DMS79 (cell line): ENCODE measurements around the gene RPL37.
"Not testable (repeated sequence)": the region's sequence is repeated elsewhere in the genome, so short reads cannot be mapped to it uniquely, and the experiment has no call there.

ENCODE experiments used
- DNase-seq: peaks from one replicate; lab custom pipeline; 2025; lab: John Stamatoyannopoulos, UW

RPL37 gene

DNA sequence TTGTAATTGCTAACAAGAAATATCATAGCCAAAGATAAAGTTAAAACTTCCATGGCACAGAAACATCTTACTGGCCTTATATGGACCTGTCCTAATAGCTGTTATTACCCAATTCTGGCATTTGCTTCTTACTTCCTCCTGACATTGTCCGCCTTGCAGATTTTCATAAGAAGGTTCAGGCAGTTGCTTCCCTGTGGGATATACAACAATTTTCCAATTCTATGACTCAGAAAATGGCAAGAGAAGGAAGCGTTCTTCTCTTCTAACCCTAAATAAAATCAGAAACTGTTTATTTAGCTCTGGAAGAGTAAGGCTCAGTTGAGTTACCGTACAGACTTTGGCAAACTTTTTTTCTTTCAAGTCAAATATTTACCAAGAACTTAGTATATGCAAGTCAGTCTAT, 38.5 kb downstream of the RPL37 start:
- DNase-seq: no peak

DNA sequence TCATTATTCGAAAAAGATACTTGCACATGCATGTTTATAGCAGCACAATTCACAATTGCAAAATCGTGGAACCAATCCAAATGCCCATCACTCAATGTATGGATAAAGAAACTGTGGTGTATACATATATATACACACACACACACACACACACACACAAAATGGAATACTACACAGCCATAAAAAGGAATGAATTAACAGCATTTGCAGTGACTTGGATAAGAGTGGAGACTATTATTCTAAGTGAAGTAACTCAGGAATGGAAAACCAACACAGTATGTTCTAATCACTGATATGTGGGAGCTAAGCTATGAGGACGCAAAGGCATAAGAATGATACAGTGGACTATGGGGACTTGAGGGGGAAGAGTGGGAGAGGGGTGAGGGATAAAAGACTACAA, 40.1 kb downstream of the RPL37 start:
- DNase-seq: not testable (repeated sequence)

DNA sequence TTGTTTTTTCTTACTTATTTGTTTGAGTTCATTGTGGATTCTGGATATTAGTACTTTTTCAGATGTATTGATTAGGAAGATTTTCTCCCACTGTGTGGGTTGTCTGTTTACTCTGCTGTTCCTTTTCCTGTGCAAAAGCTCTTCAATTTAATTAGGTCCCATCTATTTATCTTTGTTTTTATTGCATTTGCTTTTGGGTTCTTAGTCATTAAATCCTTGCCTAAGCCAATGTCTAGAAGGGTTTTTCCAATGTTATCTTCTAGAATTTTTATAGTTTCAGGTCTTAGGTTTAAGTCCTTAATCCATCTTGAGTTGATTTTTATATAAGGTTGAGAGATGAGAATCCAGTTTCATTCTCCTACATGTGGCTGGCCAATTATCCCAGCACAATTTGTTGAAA, 40.7 kb downstream of the RPL37 start:
- DNase-seq: not testable (repeated sequence)

- DNase-seq: not testable (repeated sequence)
Observed at GRCh38 chr5:40792691-40793090, 42.3 kb downstream of the RPL37 start.

DNA sequence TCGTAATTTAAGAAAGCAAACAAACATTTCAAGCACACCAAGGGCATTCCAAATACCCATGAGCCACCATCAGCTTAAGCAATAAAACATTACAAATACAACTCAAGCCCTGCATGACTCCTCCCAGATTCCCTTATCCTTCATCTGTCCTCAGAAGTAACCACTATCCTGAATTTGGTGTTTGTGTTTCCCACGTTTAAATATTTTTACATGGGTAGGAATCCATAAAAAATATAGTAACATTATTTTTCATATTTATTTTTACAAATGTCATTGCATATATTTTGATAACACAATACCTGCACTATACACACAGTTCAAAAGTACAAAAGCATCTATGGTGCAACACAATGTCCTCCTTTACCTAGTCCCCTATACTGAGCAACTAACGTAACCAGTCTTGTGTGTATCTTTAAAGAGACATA, 43.3 kb downstream of the RPL37 start:
- no peak for DNase-seq

DNA sequence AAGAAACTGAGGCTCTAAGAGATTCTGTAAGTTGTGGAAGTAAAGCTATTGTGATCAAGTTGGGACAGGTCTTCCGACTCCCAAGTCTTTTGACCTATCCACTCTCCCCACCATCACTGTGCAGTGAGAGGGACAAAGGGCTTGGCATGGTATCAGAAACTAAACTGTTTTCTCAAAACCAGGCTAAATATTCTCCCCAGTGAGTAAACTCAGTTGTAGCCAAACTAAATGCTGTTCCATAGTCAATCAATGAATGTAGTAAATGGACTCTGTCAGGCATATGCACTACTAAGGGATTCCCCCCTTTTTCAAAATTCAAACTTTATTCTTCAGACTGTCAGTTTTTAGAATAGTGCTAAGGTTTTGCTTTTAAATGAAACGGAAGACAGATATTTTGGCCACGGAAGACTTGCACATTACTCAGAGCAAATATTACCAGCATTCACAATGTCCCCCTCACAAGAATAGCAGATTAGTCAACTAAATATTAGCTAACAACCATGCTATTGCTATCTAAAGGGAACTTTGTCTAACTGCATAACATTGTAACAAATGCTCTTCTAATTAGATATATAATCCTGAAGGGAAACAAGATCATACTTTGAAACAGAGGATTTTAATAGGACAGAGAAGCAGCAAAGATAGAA, 44.0 kb downstream of the RPL37 start:
- DNase-seq: no peak

DNA sequence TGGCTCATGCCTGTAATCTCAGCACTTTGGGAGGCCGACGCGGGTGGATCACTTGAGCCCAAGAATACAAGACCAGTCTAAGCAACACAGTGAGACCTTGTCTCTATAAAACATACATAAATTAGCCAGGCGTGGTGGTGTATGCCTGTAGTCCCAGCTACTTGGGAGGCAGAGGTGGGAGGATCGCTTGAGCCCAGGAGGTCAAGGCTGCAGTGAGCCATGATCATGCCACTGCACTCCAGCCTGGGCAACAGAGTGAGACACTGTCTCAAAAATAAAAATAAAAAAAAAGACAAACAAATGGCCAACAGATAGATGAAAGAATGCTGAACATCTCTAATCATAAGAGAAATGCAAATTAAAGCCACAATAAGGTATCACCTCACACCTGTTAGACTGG, 46.1 kb downstream of the RPL37 start:
- DNase-seq: not testable (repeated sequence)

- DNase-seq: no peak
Observed at GRCh38 chr5:40787986-40788385, 47.0 kb downstream of the RPL37 start.

GRCh38 chr5:40786664-40787063, 48.4 kb downstream of the RPL37 start:
- not testable (repeated sequence) for DNase-seq

- DNase-seq: no peak
Observed at GRCh38 chr5:40784916-40785315, 50.1 kb downstream of the RPL37 start.

DNA sequence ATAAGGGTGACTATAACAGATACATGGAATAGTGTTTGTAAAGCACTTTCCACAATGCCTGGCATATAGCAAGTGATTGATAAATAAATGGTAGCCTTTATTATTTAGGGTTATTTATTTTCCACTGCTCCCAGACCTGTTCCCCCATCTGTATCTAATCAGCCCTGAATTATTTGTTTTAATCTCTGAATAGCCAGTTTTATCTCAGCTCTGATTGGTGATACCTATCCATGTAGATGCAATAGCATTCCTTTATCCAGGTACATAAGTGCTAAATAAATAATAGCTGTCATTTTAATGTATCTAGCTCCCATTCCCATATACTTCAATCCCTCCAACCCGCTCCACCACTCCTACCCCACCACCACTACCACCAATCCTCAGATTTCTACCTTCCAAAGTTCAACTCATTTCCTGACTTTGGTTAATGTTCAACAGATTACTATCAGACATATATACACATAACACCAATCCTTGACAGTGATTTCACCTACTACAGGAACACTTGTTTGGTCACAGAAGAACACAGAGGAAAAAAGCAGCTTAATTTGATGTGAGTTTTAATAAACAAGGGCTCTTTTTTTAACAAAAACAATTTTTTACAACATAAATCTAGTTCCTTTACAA, 50.9 kb downstream of the RPL37 start:
- no peak for DNase-seq

GRCh38 chr5:40781843-40782409, 53.1 kb downstream of the RPL37 start:
- no peak for DNase-seq

DNA sequence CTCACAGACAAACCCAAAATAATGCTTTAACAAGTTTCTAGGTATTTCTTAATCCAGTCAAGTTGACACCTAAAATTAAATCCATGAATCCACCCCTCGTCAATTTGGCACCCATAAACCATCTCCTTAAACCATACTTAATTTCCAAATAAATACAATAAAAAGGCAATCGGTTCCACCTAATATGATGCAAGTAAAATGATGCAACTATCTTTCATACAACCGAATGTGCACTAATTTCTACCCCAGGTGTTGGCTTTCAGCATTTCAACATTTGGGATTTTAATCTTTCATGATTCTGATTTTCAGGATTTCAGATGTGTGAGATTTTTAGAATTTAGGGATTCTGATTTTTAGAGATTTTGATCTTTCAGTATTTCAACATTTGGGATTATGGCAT, 54.2 kb downstream of the RPL37 start:
- DNase-seq: no peak

DNA sequence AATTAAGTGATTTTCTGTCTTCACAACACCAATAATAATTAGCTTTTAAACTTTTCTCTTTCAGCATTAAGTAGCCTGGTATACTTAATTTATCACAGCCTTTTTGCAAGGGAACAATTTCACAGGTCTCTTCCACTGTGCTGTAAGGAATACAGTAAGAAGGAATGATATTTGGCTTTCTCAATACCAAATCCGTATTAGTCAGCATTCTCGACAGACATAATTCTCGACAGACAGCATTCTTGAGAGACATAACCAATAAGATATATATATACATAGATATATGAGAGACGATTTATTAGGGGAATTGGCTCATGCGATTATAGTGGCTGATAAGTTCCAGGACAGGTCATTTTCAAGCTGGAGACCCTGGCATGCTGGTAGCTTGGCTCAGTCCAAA, 54.8 kb downstream of the RPL37 start:
- DNase-seq: no peak

DNA sequence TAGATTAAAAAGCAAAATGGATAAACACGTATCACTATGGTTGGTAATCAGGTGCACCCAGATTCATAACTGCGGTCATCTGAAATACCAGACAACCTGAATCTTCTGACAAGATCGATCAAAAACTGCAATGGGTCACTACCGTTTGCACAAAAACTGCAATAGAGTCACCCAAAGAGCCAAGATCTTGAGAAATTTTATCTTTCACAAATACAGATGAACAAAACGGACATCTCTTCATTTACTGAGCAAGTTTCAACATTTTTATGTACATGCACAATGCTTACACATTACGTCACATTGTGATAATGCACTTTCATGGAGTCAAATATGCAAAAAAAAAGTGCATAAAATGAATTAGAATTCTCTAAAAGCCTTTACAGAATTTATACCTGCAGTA, 55.5 kb downstream of the RPL37 start:
- DNase-seq: no peak

DNA sequence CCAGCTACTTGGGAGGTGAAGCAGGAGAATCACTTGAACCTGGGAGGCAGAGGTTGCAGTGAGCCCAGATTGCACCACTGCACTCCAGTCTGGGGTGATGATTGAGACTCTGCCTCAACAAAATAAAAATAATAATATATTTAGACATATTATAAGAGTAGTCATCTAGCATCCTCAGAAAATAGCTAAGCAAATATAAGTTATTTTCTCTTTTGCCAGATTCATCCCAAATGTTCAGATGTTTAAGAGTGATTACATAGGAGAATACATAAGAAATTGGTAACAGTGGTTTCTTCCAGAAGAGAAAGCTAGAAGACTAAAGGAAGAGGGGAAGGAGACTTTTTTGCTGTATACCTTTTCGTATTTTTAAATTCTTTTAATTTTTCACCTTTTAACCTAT, 56.9 kb downstream of the RPL37 start:
- DNase-seq: no peak

GRCh38 chr5:40776658-40776977, 58.4 kb downstream of the RPL37 start:
- no peak for DNase-seq

DNA sequence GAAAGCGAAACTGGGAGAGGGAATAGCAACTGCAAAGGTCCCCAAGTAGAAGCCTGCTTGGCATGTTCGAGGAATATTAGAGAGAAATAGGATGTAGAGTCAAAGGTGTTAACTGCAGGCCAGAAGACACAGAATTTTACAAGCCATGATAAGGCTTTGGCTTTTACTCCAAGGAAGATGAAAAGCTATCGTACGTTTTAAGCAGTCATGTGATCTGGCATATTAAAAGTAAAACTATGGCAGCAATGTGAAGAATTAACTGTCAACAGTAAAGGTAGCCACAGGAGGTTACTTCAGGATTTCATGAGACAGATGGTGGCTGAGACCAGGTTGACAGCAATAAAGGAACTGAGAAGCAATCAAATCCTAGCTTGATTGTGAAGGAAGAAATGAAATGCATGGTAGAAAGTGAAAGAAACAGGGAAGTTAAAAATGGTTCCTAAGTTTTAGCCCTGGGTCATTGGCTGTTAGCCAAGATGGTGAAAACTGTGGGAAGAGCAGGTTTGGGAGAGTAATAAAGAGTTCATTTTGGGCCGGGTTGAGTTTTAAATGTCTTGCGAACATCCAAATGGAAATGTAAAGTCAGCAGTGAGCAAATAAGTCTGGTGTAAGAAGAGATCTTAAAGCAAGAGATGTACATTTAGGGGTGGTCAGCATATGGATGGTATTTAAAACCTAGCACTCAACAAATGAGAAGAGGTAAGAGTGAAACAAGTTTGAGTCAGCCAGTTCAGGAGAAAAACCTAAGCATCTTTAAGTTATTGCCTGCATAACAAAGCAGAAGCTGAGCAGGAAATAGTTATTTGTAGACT, 59.0 kb downstream of the RPL37 start:
- DNase-seq: no peak
